HEK293 (cell line): ENCODE data around the gene CADPS.

Experiments
- CTCF ChIA-PET: fragments of 350-600 bp; formaldehyde crosslinking; extraction: SDS; loops from one replicate; lab custom pipeline; 2021; ENCODE audit warnings: antibody characterized with exemption; lab: Yijun Ruan, JAX
- POLR2A ChIA-PET: fragments of 300-600 bp; formaldehyde crosslinking; extraction: SDS; loops from one replicate; lab custom pipeline; 2020; ENCODE audit warnings: antibody characterized with exemption, inconsistent platforms; lab: Yijun Ruan, JAX
- H3K27ac ChIP-seq: fragments of 200-500 bp; sonication (Bioruptor generic); 2 replicates; pipeline ENCODE4 v1.5.1; 2014; ENCODE audit warnings: low read depth, low read length, control low read depth, inconsistent platforms; ENCODE audit errors: extremely low read depth
- H3K36me3 ChIP-seq, 2 experiments: fragments of 200-500 bp in 1 of 2; sonication (Bioruptor generic) in 1 of 2; 1 replicate in 1 of 2; 2 replicates in 1 of 2; pipeline ENCODE4 v1.5.1; 2014 to 2017; ENCODE audit warnings: inconsistent platforms in 2 of 2, low read length in 2 of 2; ENCODE audit not compliant: control insufficient read depth in 2 of 2, insufficient read depth in 1 of 2
- H3K4me1 ChIP-seq: fragments of 200-500 bp; sonication (Bioruptor generic); 2 replicates; pipeline ENCODE4 v1.5.1; 2014; ENCODE audit warnings: mild to moderate bottlenecking, low read length, inconsistent platforms; ENCODE audit not compliant: control insufficient read depth, insufficient read depth
- H3K4me3 ChIP-seq: 2 replicates; pipeline ENCODE4 v1.5.1; 2011; ENCODE audit warnings: low read depth, mild to moderate bottlenecking, control low read depth, low read length, moderate library complexity
- H3K9me3 ChIP-seq: fragments of 200-500 bp; sonication (Bioruptor generic); 2 replicates; pipeline ENCODE4 v1.5.1; 2014; ENCODE audit warnings: low read depth, low read length, inconsistent platforms; ENCODE audit not compliant: control insufficient read depth, insufficient read depth
- BCL11A ChIP-seq: fragments of 450-650 bp; formaldehyde crosslinking; IDR thresholded peaks from 2 replicates; pipeline ENCODE4 v1.5.1; 2016; ENCODE audit warnings: low read depth, missing biosample characterization, missing genetic modification characterization
- CTCF ChIP-seq: fragments of 450-650 bp; formaldehyde crosslinking; IDR thresholded peaks from 2 replicates; pipeline ENCODE4 v1.5.1; 2016; ENCODE audit warnings: missing biosample characterization, missing genetic modification characterization
- FEZF1 ChIP-seq: fragments of 450-650 bp; formaldehyde crosslinking; IDR thresholded peaks from 2 replicates; pipeline ENCODE4 v1.5.1; 2016; ENCODE audit warnings: missing biosample characterization, missing genetic modification characterization
- PBX3 ChIP-seq: sonication (generic); formaldehyde crosslinking; IDR thresholded peaks from 2 replicates; pipeline ENCODE4 v1.8.1; 2022; ENCODE audit warnings: mild to moderate bottlenecking, moderate library complexity, missing genetic modification reagents
- PRDM4 ChIP-seq: fragments of 450-650 bp; formaldehyde crosslinking; IDR thresholded peaks from 2 replicates; pipeline ENCODE4 v1.5.1; 2017; ENCODE audit warnings: missing biosample characterization, missing genetic modification characterization
- REST ChIP-seq: fragments of 450-650 bp; formaldehyde crosslinking; IDR thresholded peaks from 2 replicates; pipeline ENCODE4 v1.5.1; 2016; ENCODE audit warnings: missing biosample characterization, missing genetic modification characterization
- TCF7L2 ChIP-seq: IDR thresholded peaks from 2 replicates; pipeline ENCODE4 v1.6.1; 2011; ENCODE audit warnings: low read depth, mild to moderate bottlenecking, inconsistent platforms, low read length, moderate library complexity, borderline replicate concordance
- ZBTB17 ChIP-seq: fragments of 450-650 bp; formaldehyde crosslinking; IDR thresholded peaks from 2 replicates; pipeline ENCODE4 v1.5.1; 2016; ENCODE audit warnings: missing biosample characterization, missing genetic modification characterization
- ZBTB21 ChIP-seq: fragments of 450-650 bp; formaldehyde crosslinking; IDR thresholded peaks from 2 replicates; pipeline ENCODE4 v1.5.1; 2017; ENCODE audit warnings: missing biosample characterization, missing genetic modification characterization
- ZNF335 ChIP-seq: fragments of 450-650 bp; formaldehyde crosslinking; conservative IDR thresholded peaks from 2 replicates; pipeline ENCODE4 v1.5.1; 2016; ENCODE audit warnings: missing biosample characterization, missing genetic modification characterization
- ZNF426 ChIP-seq: fragments of 450-650 bp; formaldehyde crosslinking; IDR thresholded peaks from 2 replicates; pipeline ENCODE4 v1.5.1; 2017; ENCODE audit warnings: missing biosample characterization, missing genetic modification characterization, mild to moderate bottlenecking, inconsistent platforms, moderate library complexity
- ZNF510 ChIP-seq: fragments of 450-650 bp; formaldehyde crosslinking; IDR thresholded peaks from 2 replicates; pipeline ENCODE4 v1.5.1; 2018; ENCODE audit warnings: mild to moderate bottlenecking, missing genetic modification characterization, missing biosample characterization; ENCODE audit not compliant: insufficient replicate concordance
- ZNF513 ChIP-seq: fragments of 450-650 bp; IDR thresholded peaks from 2 replicates; pipeline ENCODE4 v1.5.1; 2018; ENCODE audit warnings: missing biosample characterization, missing genetic modification characterization
- ZNF558 ChIP-seq: fragments of 450-650 bp; formaldehyde crosslinking; IDR thresholded peaks from 2 replicates; pipeline ENCODE4 v1.5.1; 2016; ENCODE audit warnings: missing biosample characterization, missing genetic modification characterization
- ZNF571 ChIP-seq: fragments of 450-650 bp; formaldehyde crosslinking; IDR thresholded peaks from 2 replicates; pipeline ENCODE4 v1.5.0; 2017; ENCODE audit warnings: missing biosample characterization, missing genetic modification characterization
- ZNF660 ChIP-seq: fragments of 450-650 bp; IDR thresholded peaks from 2 replicates; pipeline ENCODE4 v1.5.1; 2018; ENCODE audit warnings: missing biosample characterization, mild to moderate bottlenecking, missing genetic modification characterization
- ZNF664 ChIP-seq: fragments of 450-650 bp; formaldehyde crosslinking; IDR thresholded peaks from 2 replicates; pipeline ENCODE4 v1.5.1; 2016; ENCODE audit warnings: missing biosample characterization, missing genetic modification characterization
- ZNF701 ChIP-seq: fragments of 450-650 bp; formaldehyde crosslinking; IDR thresholded peaks from 2 replicates; pipeline ENCODE4 v1.5.1; 2016; ENCODE audit warnings: missing biosample characterization, missing genetic modification characterization

The CADPS gene

GRCh38 chr3:62531493-62531892 lies 343.7 kb downstream of the CADPS start:
- Histone ChIP-seq H3K4me1 (no peaks in the 10 kb centered on the region), H3K4me3 (no peak overlapping the region), H3K27ac (no peak overlapping the region), H3K36me3 (no peaks in the 10 kb centered on the region), H3K9me3 (no peaks in the 10 kb centered on the region)
- ChIA-PET POLR2A (no interaction called here), CTCF (interaction anchor here (0.6 kb wide), 1 partner anchor 333 kb away, joined by 3 read pairs; no protein-coding TSS in a partner anchor)
- TF ChIP-seq ZBTB21 (tag by site-specific recombination) = no peak
- 0 out of 2 replicates have a peak, but pooled peaks have one; percentile 10 for TF ChIP-seq CTCF (tag by site-specific recombination)
- TF ChIP-seq TCF7L2 = no peak
- TF ChIP-seq BCL11A = no peak
- TF ChIP-seq FEZF1 (tag by site-specific recombination) = no peak

- no peaks in the 10 kb centered on the region for H3K9me3 ChIP-seq
- CTCF ChIA-PET = interaction anchor here (0.5 kb wide), 1 partner anchor 161 kb away, joined by 6 read pairs; no protein-coding TSS in a partner anchor
These were observed 346.0 kb downstream of the CADPS start for GRCh38 chr3:62529230-62529629.

GRCh38 chr3:62527474-62527873 lies 347.7 kb downstream of the CADPS start:
- no peaks in the 10 kb centered on the region for H3K4me1 ChIP-seq
- no peak overlapping the region for H3K27ac ChIP-seq
- CTCF ChIA-PET = no interaction called here
- POLR2A ChIA-PET = no interaction called here
- no peaks in the 10 kb centered on the region for H3K9me3 ChIP-seq
- no peak overlapping the region for H3K4me3 ChIP-seq
- H3K36me3 ChIP-seq = no peaks in the 10 kb centered on the region
- TF ChIP-seq ZBTB17 (tag by site-specific recombination) = no peak
- no peak for TF ChIP-seq ZNF701 (tag by site-specific recombination)
- TF ChIP-seq ZNF664 (tag by site-specific recombination) = no peak
- no peak for TF ChIP-seq PRDM4
- no peak for TF ChIP-seq ZNF335 (tag by site-specific recombination)
- TF ChIP-seq ZNF571 (tag by site-specific recombination) = no peak
- TF ChIP-seq ZNF426 (tag by site-specific recombination) = no peak
- TF ChIP-seq ZNF513 (tag by site-specific recombination) = no peak
- no peak for TF ChIP-seq ZNF510 (tag by site-specific recombination)
- no peak for TF ChIP-seq ZNF660 (tag by site-specific recombination)
- TF ChIP-seq PBX3 (CRISPR knock-in tag) = no peak

More at GRCh38 chr3:62529230-62529629, 346.0 kb downstream of the CADPS start:
- no peak overlapping the region for H3K27ac ChIP-seq
- TF ChIP-seq ZNF558 (tag by site-specific recombination) = no peak
- TF ChIP-seq REST (tag by site-specific recombination) = peak; percentile 98
- H3K4me3 ChIP-seq = no peak overlapping the region
- no peaks in the 10 kb centered on the region for H3K4me1 ChIP-seq
- POLR2A ChIA-PET = no interaction called here
- no peaks in the 10 kb centered on the region for H3K36me3 ChIP-seq
